Epithelial cell of proximal tubule (primary cell): ENCODE measurements around the gene DOCK9. TPM values are rescaled to one million over a fixed set of nuclear protein-coding genes. Genes with fewer than 3 reads are reported as not detected.

Experiments used
- DNase-seq: peaks from one replicate; pipeline ENCODE4 v3.0.0-alpha.2; 2011; ENCODE audit warnings: low read depth
- H3K4me3 ChIP-seq: 2 replicates; pipeline ENCODE4 v1.5.1; 2011; ENCODE audit warnings: low read depth, mild to moderate bottlenecking, low read length
- CTCF ChIP-seq: conservative IDR thresholded peaks from 2 replicates; pipeline ENCODE4 v1.5.1; 2012; ENCODE audit warnings: low read depth, mild to moderate bottlenecking, low read length
- total RNA-seq: library from RNA; depleted of rRNA; stranded (reverse); fragments of >200 nt; gene quantifications from 2 replicates; pipeline ENCODE4 v1.2.3, GENCODE V29; 2015

DOCK9 gene
- total RNA-seq, 1 donor from 2014 or later = 37.6 TPM

GRCh38 chr13:98957731-98958442 lies 20.0 kb downstream of the DOCK9 start:
- TF ChIP-seq CTCF = no peak
- no peak overlapping the region for H3K4me3 ChIP-seq
- no peak for DNase-seq

- TF ChIP-seq CTCF = no peak
- DNase-seq = no peak
- no peak overlapping the region for H3K4me3 ChIP-seq
Observed at GRCh38 chr13:98955336-98955735, 22.5 kb downstream of the DOCK9 start.

- no peak for DNase-seq
- no peak for TF ChIP-seq CTCF
- no peak overlapping the region for H3K4me3 ChIP-seq
Observed at GRCh38 chr13:98954313-98954712, 23.6 kb downstream of the DOCK9 start.

- no peak for DNase-seq
- no peak overlapping the region for H3K4me3 ChIP-seq
- no peak for TF ChIP-seq CTCF
Observed at GRCh38 chr13:98951266-98951665, 26.6 kb downstream of the DOCK9 start.

GRCh38 chr13:98950705-98951104 lies 27.2 kb downstream of the DOCK9 start:
- no peak overlapping the region for H3K4me3 ChIP-seq
- no peak for DNase-seq
- TF ChIP-seq CTCF = no peak

GRCh38 chr13:98947925-98948324 lies 29.9 kb downstream of the DOCK9 start:
- H3K4me3 ChIP-seq = no peak overlapping the region
- TF ChIP-seq CTCF = no peak
- DNase-seq = no peak
